GM21619 (cell line): Measurements from ENCODE around the gene CPS1.

Source experiments
- ATAC-seq: cut with Tn5 transposase; IDR thresholded peaks from one replicate; pipeline ENCODE4 v1.9.1; 2021; ENCODE audit not compliant: unreplicated experiment

CPS1 gene

DNA sequence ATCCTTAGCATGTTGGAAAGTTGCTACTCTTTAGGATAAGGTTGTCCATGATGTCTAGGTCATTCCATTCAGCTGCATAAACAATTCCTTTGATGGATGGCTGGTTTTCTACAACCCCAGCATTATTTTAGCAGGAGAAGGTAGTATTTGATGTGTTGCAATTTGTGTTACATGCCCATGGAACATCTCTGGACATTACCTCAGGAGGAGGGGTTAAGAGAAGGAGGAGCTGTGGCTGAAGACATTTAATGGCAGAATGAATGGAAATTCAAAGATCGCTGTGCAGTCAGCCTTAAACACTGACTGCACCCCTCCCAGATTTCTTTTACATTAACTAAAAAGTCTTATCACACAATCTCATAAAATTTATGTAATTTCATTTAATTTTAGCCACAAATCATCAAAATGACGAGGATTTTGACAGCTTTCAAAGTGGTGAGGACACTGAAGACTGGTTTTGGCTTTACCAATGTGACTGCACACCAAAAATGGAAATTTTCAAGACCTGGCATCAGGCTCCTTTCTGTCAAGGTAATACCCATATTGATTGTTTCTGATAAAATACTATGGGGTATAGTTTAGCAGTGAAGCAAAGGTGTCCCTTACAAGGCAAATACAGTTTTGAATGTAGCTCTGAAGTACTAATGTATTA is at the start of gene CPS1:
Gene CPS1, plus strand, starts transcription at position 271 of the 652 bp plus-strand sequence. Its CDS starts 135 bp downstream, at position 406.
- no peak for ATAC-seq

DNA sequence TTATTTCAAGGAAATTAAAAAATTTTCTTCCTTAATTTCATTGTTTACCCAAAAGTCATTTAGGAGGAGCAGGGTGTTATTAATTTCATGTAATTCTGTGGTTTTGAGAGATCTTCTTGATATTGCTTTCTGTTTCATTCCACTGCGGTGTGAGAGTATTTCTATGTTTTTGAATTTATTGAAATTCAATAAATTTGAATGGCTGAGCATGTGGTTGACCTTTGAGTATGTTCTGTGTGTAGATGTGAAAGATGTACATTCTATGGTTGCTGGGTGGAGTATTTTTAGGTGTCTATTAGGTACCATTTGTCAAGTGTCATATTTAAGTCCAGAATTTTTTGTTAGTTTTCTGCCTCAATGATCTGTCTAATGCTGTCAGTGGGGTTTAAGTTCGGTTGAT is 40.5 kb upstream of the CPS1 start:
- no peak for ATAC-seq

DNA sequence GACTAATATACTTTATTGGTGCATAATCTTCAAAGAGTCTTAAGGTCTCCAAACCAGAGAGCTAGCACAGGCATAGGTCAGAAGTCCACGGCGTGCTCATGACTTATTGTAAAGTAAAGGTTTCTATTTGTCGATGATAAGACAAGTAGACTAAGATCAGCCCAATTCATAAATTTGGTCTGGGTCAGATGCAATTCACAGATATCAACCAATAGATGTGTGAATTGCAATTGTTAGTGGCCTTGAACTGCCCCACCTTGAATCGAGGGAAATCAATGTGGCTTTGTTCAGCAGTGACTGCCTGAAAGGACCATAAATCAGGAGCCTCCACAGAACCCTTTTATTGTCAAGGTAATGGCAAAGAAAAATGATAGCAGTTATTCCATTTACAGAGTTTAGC is 39.1 kb upstream of the CPS1 start:
- no peak for ATAC-seq

DNA sequence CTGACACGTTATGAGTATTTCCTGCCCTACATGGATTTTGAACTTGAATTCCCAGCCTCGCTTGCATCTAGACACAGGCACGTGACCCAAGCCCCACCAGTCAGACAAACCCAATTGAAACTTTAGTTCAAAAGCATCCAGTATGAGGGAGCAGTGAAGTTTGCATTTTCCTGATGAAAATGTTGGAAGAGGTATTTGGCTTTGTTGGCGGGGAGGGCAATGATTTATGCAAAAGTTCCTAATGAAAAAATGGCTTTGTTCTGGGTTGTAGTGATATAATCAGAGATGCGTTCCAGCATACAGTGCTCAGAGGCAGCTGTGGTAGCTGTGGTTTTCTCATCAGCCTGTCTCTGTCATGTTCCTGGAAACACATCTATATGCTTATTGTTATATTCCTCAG is 36.8 kb upstream of the CPS1 start:
- no peak for ATAC-seq

DNA sequence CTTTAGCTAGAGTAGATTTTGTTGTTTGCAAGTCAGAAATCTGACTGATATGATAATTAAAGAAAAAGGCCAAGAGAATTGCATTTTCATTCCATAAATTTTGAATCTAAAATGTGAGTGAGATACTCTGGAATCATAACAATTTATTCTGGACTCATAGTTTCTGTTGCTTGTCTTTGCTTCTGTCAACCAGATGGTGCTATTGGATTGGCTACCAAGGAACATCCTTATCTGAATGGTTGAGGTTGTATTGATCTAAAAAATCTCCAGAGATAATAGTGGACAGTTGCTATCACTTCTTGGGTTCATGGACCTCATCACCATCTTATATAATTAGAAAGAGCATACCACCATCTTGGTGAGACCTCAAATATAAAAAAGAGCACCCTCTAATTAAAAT is 34.0 kb upstream of the CPS1 start:
- no peak for ATAC-seq

DNA sequence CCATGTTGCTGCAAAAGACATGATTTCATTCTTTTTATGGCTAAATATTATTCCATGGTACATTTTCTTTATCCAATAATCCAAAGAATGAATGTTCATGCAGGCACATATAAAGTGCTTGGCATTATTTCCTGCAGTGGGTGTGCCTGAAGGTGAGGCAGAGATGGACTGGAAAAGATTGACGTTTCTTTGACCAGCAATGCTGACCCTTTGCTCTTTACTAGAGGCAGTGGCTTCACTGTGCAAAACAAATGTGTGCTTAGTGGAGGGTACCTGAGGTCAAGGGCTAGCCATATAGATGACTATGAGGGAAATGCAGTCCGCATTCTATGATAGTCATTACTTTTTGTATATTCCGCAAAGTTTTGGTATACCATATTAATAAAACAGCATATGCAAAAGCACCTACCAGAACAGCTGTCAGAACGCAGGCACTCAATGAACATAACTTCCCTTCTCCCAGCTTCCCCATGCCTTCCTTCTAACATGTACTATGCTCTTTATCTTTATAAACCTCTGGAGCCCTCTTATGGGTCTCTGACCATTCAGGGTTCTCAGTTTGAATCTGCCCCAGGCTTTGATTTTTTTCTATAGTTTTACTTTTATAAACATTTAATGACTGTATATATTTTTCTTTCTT is 32.6 kb upstream of the CPS1 start:
- no peak for ATAC-seq

DNA sequence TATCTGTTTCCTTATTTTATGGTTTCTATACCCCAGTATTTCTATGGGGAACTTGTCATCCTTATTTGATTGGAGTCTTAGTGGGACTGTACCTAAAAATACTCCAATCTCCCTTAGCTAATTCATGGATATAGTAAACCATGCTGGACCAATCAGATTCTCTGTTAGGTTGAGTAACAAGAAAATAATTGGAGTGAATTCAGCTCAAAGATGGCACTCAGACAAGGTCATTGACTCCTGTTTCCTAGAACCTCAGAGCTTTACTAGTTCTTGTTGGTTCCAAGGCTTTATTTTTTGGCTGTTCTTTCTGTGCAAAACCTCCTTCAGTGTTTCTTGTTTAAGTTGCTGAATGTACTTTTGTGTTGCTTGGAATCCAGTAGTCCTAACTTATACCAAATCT is 31.9 kb upstream of the CPS1 start:
- no peak for ATAC-seq

DNA sequence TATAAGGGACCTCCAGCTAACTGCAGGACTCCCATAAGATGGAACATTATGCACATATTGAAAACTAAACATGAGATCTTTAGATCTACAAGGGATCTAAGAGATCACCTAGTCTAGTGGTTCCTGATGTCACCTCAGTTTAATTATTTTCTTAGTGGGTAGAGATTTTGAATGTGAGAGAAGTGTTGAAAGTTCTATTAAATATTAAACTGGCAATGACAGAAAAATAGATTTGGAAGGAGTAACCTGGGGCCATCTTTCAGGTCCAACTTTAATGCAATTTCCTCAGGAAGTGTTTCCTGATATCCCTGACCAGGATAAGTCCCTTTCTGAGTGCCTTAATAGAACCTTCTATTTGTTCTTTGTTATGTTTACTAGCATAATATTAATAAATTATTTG is 29.1 kb upstream of the CPS1 start:
- ATAC-seq = peak; percentile 84

DNA sequence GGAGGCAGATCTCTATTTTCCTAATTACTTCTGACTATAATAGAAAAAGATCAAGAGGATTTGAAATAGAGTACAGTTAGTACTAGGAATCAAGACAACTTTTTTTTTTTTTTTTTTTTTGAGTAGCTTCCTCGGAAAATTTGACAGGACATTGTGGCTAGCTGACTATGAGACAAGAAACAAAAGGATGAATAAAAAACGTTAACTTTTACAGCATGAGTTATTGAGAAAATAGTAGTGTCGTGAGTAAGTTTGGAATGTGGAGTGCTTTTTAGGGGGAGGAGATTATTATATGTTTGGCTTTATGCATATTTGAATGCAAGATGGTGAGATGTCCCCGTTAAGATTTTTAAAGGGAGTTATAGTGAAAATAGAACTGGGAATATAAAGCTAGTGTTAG is 27.7 kb upstream of the CPS1 start:
- ATAC-seq = no peak

DNA sequence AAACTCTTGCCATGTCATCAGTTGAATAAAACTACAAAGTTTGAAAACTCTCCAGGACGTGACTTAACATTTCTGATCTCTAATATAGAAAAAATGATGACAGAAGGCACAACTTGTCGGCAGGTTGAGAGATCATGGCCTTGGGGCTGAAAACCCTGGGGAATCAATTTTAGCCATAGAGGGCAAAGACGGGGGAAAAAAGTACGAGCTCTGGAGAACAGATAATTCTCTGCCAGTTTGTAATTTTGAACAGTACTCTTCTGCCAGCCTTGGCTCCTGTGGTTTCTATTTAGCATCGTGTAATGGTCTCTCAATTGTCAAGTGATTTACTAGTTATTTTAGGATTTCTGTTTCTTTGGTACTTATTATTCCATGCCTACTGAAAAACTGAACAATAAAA is 25.3 kb upstream of the CPS1 start:
- no peak for ATAC-seq

DNA sequence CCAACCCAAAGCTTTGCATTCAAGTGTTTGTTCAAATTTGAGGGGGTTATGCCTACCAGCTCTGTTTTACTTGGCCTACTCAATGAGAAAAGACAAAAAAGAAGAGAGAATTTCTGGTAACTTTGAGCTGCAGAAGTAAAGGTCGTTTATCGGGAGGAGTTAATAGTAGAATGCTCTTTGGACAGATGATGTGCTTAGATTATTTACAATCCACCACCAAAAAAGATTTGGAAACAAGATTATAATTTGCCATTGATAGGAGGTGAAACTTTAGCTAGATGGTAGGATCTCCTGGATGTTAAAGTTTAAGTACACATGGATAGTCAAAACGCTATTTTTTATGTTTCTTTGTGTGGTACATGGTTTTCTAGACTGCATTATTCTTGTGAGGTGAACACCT is 24.9 kb upstream of the CPS1 start:
- ATAC-seq = no peak

DNA sequence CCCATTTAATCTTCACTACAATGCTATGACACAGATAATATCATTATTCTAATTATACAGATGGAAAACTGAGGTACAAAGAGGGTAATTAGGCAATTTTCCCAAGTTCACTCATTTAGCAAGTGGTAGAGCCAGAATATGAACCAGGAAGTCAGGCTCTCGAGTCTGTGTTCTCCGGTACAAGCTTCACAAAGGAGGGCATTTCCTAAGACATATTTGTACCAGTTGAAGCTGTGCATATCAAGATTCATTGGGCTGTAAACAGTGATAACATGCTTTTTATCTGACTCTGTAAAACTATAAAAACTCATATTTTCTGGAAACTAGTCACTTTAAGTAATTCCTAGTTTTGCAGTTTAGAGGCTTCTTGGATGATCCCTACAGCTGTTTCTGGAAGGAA is 23.0 kb upstream of the CPS1 start:
- ATAC-seq = no peak

DNA sequence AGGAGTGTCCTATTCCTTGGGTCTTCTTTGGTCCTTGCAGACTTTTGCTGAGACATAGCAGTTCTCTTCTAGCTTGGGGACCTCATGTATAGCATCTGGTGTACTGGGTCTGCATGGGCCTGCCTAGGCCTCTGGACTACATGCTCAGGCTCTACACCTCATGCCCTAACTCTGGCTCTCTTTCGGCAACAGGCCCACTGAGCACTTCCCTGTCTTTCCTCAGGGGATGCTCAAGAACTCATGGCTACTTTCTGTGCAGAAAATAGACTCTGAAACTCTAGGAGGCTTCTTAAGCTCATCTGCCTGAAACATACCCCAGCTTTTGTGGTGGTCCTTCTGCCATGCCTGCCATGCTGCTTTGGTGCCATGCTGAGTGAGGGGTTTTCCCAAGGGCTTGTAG is 21.5 kb upstream of the CPS1 start:
- no peak for ATAC-seq

DNA sequence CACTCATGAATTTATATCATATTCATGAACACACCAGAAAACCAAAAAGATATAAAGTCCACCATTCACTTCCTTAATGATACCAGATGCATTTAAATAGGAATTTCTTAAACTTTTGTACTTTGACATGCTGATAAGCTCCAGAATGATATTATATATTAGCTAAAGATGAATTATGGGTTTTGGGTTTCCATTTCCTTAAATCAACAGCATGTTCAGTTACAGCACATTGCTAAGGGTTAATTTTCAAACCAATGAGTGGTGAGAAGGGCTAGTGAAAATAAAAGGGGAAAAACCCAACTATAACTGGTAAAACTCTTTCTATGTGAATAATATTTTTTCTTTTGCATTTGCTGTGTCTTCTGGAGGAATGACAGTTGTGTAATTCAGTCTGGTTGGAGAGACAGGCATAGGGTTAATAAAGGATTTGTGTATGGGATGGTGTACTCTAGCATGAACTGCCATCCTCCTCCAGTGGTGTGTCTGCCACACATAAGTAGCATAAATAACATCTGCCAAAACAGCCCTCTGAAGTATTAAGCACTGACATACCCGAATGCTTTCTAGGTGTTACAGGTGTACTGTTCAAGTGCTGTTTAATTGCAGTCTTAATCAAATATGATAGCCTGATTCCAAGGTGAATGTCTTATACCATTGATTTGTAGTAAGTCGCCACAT is 19.3 kb upstream of the CPS1 start:
- ATAC-seq = peak; percentile 86

DNA sequence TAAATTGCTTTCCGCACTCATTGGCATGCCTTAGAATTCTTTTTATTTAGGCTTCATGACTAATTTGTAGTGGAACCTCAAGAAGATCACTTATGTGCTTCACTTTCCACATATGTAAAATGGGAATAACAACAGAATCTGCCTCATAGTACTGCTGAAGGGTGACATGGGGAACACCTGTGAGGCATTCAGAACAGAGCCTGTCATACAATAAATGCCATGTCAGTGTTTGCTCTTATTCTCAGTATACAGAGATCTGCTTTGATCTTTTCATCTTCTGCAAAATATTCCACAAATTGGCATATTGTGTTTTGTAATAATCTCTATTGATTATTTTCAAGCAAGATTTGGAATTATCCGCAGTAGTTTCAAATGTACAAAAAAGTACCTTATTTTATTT is 17.4 kb upstream of the CPS1 start:
- no peak for ATAC-seq

DNA sequence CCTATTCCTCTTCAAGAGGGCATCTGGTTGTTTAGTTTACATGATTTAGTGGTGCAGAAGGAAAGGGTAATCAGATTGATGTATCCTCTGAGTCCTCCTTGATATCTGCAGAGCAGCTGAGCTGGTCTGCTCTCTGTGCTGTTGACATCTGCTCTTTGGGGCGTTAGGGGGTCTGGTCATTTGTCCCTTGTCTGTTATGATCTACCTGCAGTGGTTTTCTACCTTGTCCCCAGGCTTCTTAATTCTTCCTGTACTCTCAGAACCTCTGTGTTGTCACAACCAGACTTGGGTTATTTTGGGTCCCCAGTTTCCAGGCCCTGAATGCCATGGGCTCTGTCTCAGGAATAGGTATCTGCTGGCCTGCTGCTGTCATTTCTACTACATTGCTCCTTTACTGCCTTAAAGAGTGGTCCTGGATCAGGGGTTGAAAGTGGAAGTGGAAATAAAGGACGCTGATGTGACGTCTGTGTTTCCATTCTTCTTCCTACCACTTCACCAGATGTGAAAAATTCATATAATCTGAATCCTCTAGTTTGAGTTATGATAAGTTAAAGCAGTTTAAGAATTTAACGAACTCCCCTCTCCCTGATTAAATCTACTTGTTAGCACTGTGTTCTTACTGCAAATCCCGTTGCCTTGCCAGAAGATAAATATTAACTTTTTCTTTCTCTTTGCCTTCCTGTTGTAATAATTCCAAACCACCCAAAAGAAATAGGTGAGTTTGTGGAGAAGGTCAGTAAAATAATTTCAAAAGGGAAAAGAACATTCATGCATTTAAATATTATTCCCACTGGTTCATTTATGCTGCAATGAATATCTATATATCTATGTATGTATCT is 16.6 kb upstream of the CPS1 start:
- ATAC-seq = no peak

DNA sequence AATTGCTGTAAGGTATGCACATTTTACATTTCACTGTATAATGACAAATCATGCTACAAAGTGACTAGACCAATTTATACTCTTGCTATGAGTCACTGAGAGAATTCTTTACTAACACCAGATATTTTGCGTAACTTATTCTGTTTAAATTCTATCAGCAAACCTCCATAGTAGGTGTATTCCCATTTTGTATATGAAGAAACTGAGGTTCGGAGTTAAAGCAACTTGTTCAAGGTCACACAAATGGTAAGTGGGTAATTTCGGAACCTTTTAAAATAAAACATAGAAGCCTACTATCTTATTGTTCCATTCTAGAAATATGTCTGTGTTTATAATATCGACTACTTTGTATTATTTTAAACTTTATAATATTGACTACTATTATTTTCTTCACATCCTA is 15.9 kb upstream of the CPS1 start:
- ATAC-seq = no peak

DNA sequence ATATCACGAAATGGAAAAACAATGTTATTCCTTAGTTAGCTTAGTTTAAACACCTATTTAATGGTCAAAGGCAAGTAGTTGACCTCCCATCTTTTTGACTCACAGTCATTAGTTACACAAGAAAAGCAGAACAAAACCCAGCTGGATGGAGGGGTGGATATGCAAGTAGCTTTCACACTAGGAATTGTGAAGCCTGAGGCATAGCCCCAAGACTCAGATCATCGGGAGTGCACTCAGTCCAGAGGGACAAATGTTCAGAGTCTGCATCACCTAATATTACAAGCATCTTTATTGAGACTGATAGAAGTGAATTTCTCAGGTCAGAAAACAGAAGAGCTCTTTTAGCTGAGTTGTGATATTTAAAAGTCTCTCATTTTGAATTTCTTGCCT is 15.5 kb upstream of the CPS1 start:
- ATAC-seq = no peak

DNA sequence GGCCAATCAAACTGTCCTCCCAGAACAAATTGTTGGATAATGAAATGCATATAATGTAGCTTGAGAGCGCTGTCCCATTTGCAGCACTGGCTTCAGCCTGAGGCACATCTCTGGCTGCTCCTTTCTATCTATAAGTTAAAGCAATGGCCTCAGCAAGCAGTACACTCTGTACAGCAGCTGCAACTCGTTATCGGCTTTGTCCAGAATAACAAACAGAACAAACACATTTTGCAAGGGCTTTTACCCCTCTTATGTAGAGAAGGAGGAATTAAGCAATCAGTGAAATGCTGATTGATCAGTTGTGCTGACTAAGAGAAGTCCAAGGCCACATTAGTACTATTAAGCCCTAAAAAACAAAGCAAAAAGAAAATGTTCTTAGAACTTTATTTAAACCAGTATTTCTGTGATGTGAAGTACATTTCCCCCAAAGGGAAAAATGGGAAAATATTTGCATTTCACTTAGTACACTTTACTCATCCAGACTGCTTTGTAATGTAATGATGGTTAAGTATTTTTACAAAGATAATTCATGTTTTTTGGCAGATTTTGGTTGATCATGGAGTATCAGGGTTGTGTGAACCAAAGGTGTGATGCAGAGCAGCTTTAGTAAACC is 15.0 kb upstream of the CPS1 start:
- ATAC-seq = no peak

DNA sequence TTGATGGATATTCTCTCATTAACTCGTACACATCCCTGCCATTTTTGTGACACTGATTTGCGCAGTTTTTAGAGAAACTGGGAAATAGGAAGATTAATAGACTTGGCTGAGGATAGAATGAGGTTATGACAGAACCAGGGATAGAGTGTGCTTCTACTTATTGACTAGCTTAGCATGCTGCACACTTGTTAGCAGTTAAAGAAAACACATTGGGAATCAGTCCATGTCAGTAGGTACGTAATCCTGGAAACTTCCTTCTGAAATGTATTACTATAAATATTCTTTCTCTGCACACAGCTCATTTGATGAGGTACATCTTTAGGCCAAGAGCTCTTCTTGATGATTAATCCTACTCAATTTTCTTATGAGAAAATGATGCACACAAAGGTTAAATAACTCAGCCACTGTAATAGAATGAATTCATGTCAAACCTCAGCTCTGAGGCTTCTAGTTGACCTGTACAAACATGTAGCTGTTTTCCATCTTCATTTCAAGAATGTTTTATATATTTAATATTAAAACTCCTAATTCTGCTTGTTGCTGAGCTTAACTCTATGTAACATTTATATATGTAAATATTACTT is 12.3 kb upstream of the CPS1 start:
- no peak for ATAC-seq

DNA sequence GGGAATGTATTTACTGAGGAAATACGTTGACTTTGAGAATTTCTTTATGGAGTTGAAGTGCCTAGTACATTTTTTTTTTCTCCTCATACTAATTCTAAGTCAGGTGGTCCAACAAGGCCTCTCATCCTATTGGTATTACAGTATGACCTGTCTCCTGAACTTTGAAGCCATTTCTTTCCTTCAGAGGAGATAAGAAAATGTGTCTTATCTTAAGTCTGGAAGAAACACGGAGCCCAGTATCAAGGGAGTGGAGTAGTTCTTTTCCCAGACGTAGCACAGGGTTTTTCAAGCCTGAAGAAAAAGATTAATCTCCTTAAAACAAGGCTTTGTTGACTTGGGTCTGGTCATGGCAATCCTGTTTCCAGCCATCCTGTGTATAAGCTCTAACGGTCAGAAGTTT is 11.6 kb upstream of the CPS1 start:
- no peak for ATAC-seq
